Activated T-helper 9 cell treated with anti-CD3 and anti-CD28 coated beads, Interleukin-2, amount 50 U/mL, for 16 hours (primary cell): ENCODE data around the gene MICU2.

Source experiments
- DNase-seq: peaks from one replicate; pipeline ENCODE4 v3.0.0-alpha.2; 2020; ENCODE audit warnings: low read depth

The MICU2 gene

DNA sequence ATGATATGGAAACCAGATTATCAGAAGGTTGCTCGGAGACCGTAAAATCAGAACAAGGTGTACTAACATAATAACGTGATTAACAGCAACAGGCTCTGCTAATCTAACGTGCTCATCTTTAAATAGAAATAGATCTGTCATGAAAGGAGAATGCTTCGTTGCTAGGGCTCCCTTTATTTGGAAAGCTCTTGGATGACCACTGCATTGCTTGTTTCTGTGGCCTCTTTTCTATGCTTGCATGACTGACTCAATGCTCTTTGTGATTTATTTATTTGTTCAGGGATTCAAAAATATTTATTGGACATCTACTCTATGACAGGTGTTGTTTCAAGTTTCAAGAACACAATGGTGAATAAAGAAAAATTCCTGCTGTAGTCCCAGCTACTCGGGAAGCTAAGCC is 122.6 kb downstream of the MICU2 start:
- no peak for DNase-seq

DNA sequence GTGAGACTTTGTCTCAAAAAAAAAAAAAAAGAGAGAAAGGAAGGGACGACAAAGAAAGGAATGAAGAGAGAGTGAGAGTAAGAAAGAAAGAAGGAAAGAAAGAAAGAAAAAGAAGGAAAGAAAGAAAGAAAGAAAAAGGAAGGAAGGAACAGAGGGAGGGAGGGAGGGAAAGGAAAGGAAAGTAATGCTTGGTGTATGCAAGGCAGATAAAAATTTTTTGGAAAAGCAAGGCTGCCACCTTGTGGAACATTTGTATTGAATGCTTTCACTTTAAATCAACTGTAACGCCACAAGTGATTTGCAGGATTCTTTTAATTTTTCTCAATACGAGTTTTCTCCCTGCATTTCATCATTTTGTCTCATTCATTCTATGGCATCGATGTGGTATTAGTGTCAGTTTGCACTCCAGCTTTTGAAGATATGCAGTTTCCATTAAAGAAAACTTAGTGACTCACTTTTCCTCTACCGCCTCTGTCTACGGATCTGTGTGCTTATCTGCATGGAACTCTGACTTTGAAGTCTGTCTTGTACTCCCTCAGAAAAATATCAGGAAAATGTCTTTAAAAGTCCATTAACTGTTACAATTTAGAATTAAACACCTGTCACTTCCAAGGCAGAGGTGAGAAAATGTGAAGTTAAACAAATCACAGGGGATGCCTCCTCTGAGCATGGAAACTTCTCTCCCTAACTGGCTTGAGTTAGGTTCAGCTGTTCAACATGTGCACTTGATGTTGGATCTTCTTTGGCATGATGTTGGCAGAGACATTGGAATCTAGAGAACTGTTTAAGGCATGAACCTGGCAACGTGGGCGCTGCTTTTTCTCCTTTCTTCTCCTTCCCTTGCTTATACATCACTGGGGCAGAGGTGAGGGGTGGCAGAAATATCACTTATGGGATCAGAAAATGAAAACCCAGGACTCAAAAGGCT is 124.8 kb downstream of the MICU2 start:
- DNase-seq = no peak

DNA sequence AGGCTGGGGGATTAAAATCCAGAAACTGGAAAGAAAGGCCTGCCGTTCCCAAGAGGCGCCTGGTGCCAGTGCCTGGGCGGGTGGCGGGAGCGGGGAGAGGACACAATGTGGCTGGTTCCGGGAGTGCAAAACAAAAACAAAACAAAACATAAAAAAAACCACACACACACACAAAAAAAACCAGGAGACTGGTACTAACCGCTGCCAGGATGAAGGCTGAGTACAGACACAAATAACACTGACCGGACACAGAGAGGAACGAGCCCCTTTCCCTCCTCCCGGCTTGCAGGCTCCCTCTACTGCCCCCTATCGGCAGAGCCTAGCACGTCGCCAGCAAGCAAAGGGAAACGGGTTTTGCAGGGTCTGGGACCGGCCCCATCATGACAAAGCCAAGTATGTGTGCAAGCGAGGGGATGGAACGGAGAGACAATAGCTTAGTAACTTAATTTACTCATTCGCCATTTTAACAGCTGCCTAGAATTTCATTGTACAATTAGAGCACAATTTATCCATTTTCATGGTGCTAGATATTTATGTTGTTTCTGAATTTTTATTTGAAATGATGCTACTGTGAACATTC is 127.0 kb downstream of the MICU2 start:
- peak; percentile 68 for DNase-seq

DNA sequence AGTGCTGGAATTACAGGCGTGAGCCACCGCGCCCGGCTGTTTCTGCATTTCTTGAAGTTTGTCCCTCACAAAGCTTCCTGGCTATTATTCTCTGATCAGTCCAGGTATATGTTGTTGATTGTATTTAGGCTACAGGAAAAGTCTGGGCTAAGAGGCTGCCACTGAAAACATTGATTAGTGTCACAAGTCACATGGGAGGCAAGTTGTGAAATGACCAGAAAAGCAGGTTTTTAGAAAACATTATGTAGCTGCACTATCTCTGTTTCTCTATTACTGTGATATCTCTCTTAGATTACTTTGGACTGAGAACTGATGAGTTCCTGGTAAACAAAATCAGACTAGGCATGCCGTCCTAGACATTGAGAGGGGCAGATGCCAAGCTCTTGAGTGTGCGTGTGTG is 128.9 kb downstream of the MICU2 start:
- DNase-seq = no peak

DNA sequence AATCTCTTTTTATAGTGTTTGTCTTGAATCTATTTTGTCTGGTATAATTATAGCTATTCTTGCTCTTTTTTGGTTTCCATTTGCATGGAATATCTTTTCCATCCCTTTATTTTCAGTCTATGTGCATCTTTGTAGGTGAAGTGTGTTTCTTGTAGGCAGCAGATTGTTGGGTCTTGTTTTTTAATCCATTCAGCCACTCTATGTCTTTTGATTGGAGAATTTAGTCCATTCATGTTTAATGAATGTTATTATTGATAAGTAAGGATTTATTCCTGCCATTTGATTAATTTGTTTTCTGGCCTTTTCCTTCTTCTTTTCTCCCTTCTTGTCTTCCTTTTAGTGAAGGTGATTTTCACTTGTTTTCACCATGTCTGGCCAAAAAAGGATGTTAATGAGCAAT is 133.2 kb downstream of the MICU2 start:
- DNase-seq = no peak

DNA sequence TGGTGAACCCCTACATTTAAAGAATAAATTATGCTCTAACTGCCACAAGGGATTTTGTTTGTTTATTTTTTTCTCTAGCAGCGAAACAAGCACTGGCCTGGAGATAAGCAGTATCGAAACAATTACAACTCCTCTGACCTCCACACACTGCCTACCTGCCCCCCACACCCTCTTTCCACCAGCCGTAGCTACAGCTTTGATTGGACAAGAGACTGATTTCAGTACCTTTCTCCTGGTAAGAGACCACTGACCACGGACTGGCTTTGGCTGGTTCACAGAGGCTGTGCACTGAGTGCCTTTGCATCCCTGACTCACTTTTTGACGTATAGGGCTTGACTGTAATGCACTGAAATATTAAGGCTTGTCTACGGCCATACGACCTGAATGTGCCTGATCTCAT is 137.4 kb downstream of the MICU2 start:
- DNase-seq = no peak

DNA sequence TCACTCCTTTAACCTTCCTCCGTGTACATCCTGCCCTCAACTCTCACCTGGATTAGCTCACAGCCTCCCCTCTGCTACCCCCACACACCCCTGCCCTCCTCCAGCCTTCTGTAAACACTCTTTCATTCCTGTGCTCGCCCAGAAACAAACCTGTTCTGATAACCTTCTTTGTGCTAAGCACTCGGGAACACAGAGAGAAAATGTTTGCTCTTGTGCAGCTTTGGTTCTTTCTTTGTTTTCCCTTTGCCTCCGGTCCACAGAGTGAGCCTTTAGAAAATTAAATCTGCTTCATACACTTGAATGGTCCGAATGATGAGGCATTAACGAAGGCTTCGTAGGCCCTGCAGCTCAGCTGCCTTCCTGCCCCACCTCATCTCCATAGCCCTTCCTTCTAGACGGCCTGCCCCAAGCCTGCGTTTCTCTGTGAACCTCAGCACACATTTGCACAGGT is 138.2 kb downstream of the MICU2 start:
- DNase-seq = no peak

DNA sequence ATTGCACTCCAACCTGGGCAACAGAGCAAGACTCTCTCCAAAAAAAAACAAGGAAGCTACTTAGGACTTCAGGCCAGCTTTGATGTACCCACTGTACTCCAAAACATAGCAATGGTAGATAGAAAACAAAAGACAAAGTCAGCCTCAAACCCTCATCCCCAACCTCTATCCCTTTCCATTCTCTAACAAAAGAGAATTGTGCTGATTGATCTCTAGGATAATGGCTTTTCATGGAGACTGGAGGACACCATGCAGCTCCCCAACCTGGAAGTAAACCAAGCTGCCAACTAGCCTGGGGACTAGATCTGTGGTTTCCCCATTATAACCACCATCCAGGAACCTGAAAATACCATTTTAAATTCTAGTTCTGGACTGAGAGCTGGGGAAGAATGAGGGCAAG is 140.5 kb downstream of the MICU2 start:
- DNase-seq = no peak

DNA sequence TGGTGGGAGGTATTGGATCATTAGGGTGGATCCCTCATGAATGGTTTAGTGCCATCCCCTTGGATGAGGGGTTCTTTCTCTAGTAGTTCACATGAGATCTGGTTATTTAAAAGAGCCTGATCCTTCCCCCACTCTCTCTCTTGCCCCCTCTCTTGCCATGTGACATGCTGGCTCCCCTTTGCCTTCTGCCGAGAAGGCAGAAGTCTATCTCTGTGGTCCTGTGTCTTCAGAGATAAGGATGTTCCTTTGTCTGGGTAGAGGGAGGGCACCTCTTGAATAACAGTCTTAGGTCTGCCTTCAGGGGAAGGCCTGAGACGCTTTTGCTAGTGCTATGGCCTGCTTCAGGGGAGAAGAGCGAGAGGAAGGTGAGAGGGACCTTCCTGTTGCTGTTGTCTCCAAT is 142.8 kb downstream of the MICU2 start:
- DNase-seq = no peak

DNA sequence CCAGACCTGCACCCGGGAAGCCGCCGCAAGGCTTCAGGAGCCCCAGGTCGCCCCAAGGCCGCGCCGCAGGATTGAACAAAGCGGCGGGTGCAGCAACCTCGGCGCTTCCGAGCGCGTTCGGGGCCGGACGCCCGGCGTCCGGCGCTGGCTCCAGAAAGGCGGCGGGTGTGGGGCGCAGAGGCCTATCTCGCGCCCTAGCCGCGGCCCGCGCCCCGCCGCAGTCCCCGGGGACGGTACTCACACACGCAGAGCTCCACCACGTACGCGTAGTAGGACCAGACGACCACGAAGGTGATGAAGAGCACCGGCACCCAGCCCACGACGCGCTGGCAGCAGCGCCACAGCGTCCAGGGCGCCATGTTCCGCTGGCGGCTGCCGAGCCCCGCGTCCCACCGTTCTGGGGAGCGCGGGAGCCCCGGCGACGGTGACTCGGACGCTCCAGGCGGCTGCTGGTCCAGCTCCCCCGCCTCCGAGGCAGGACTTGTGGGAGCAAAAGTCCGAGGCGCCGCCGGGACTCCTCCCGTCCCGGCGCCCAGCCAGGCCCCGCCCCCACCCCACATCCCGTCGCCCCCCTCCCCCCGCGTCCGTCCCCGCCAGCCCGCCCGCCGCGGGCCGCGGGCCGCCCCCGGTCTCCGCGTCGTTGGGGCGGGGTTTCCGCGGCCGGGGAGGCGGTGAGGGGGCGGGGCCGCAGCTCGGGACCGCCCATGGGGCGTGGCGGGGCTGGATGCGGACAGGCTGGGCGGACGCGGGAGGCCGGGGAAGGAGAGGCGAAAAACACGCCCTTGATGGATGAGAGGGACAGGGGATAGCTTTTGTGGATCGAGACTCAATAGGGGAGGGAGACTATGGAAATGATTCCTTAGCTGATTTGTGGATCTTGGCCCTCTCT is 144.9 kb downstream of the MICU2 start, which contains the start of gene ZDHHC20:
ZDHHC20 (minus strand) TSS at position 491 of the 889 bp plus-strand sequence; CDS start at position 359, 132 bp downstream.
- DNase-seq = peak; percentile 89

DNA sequence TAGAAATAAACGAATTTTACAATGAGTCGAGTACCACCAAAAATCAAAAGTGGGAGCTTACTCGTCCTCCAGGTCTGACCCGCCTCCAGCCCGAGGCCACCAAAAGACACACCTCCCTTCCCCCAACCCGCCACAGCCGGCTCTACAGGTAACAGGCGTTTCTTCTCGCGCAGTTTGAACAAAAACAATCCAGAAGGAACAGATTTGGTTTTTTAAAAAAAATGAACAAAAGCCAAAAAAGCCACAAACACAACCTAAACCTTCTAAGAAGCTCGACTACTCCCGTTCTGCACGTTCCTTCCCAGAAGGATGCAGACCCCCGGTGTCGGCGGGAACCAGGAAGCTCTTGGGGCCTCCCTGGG is 145.5 kb downstream of the MICU2 start:
- DNase-seq = peak; percentile 44

DNA sequence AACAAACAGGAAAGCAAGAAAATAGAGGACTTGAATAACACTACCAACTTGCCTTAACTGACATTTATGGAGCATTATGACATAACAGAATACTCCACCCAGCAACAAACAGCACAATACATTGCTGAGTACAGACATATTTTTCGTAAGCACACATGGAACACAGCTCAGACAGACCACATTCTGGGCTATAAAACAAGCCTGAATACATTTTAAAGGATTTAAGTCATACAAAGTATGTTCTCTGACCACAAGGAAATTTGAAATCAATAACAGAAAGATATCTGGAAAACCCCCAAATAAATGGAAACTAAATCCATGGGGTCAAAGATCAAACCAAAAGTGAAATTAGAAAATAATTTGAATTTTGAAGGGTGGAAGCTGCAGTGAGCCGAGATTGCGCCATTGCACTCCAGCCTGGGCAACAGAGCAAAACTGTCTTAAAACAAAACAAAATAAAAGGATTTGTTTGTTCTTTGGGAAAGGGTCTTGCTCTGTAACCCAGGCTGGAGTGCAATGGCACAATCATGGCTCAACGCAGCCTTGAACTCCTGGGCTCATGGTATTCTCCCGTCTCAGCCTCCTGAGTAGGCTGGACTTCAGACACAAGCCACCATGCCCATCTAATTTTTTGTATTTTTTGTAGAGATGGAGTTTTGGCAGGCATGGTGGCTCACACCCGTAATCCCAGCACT is 150.4 kb downstream of the MICU2 start:
- no peak for DNase-seq

DNA sequence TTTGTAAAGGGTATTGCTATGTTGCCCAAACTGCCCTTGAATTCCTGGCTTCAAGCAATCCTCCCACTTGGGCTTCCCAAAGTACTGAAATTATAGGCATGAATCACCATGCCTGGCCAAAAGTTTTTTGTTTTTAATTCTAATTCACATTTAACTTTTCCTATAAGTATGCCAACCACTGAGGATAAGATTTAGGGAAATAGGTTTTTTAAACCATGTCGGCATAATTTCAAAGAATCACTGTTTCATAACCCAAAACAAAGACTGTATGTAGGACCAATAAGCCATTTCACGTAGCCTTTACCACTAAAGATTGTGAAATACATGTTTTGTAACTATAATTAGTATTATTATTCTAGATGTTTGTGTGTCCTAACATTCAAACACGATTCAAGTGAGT is 153.0 kb downstream of the MICU2 start:
- DNase-seq = no peak

DNA sequence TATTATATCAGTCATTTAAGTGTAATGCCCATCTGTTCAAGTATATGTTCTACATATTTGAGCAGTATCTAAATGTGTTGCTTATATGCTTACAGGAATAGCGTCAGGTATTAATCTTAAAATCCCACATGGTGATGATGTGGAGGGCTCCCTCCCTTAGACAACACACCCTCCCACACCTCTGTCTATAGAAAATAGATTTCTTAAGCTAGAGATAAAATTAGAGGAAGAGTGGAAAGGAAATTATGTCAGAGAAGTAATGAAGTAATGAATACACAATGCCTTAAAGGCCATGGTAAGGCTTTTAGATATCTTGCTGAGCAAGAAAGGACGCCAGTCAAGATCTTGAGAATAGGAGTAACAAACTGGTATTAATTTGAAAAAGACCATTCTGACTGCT is 157.3 kb downstream of the MICU2 start:
- DNase-seq = no peak

DNA sequence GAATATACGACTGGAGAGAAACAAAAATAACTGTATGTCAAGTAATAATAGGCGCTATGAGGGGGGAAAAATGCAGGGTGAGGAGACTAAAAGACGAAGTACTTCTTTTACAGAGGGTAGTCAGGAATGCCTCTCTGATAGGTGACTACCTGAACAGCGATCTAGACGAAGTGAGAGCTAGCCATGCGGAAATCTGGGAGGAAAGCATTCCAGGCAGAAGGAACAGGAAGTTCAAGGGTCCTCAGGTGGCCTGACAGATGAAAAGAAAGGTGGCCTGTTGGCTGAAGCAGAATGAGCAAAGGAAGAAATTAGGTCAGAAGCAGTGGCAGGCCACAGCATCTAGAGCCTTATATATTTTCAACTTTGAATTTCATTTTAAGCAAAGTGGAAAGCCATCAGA is 158.2 kb downstream of the MICU2 start:
- no peak for DNase-seq

DNA sequence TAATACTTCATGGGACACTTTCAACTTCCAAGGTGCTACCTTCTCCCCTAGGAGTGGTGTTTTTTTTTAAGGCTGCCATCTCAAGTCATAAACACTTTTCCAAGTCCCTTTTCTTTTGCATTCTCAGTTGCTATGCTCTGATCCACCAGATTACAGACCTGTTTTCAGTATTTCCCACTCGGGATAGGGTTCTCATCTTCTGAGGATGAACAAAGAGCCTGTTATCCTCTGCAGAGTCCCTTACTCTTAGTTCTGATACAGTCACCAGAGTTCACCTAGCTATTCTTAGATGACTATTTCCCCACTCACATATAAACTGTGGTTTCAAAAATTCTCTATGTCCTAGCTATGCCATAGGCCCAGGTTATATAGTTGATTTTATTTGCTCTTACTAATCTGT is 160.8 kb downstream of the MICU2 start:
- DNase-seq = no peak
